HL-60/S4 treated with retinoic acid at 250 ng/mL for 4 days and 3 days (cell line): Measurements from ENCODE around the gene FABP6.

Experiments used
- in situ Hi-C: fragments of 300-500 bp; cut with MboI; formaldehyde crosslinking; loops from 2 replicates; pipeline ENCODE4 v1.7.0; 2022; ENCODE audit warnings: low sequenced_read_pairs

FABP6 gene

GRCh38 chr5:160287378-160288051 is 58.2 kb downstream of the FABP6 start:
- in situ Hi-C loops = no loop called here
